VCaP (cell line): ENCODE measurements around the gene ESPNL.

Experiments
- H3K27ac ChIP-seq: fragments of 450-650 bp; 2 replicates; pipeline ENCODE4 v1.5.1; 2017
- TF ChIP-seq, protein P1 (sequence below): fragments of 450-650 bp; conservative IDR thresholded peaks from 2 replicates; pipeline ENCODE4 v1.5.1; 2017; ENCODE audit warnings: mild to moderate bottlenecking, moderate library complexity

Gene ESPNL

DNA sequence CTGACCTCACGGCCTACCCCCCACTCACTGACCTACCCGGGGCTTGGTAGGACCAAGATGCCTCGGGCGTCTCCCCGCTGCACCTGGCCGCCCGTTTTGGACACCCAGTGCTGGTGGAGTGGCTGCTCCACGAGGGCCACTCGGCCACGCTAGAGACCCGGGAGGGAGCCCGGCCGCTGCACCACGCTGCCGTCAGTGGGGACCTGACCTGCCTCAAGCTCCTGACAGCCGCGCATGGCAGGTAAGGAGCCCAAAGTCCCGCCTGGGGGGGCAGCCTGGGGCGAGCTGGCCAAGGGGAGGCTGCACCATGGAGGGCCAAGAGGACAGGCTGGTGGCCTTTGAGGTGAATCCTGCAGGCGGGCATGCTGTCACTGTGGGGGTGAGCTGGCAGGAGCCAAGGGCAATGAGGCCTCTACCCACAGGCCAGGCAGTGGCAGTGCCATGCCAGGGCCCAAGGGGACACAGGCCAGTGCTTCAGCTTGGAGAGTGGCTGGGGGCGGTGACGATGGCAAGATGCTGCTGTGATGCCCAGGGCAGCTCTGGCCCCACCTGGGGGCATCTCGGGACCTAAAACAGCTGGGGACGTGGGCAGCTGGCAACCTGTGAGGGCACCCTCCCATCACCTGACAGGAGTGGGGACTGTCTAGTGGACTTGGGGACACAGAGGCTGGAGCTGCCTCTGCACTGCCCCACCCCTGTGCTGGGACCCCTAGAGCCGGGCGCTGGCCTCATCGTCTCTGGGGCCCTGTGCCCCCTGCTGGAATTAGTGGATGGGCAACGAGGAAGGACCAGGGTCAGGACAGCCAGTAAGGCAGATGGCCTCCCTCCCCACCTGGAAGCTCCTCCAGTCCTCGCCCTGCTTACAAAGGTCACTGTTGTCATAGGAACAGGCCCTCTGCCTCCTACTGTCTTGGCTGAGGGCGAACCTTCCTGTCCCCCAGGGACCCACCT, 2.0 kb downstream of the ESPNL start:
- H3K27ac ChIP-seq, result no peak overlapping the region
- TF ChIP-seq, protein P1, sequence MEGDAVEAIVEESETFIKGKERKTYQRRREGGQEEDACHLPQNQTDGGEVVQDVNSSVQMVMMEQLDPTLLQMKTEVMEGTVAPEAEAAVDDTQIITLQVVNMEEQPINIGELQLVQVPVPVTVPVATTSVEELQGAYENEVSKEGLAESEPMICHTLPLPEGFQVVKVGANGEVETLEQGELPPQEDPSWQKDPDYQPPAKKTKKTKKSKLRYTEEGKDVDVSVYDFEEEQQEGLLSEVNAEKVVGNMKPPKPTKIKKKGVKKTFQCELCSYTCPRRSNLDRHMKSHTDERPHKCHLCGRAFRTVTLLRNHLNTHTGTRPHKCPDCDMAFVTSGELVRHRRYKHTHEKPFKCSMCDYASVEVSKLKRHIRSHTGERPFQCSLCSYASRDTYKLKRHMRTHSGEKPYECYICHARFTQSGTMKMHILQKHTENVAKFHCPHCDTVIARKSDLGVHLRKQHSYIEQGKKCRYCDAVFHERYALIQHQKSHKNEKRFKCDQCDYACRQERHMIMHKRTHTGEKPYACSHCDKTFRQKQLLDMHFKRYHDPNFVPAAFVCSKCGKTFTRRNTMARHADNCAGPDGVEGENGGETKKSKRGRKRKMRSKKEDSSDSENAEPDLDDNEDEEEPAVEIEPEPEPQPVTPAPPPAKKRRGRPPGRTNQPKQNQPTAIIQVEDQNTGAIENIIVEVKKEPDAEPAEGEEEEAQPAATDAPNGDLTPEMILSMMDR, result no peak

DNA sequence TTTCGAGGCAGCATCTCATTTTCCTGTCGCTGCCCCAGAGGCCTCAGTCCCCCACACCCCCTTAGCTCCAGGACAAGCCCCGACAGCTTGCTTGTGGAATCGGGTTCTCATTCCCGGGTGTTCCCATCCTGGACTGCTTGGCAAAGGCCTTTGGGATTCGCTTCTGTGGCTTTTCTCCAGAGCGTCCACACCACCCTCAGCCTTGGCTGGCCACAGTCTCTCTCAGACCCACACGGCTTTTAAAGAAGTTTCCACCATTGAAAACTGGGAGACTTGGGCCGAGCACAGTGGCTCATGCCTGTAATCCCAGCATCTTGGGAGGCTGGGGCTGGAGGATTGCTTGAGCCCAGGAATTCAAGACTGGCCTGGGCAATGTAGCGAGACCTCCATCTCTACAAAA, 2.7 kb downstream of the ESPNL start:
- TF ChIP-seq, protein P1, result no peak
- H3K27ac ChIP-seq, result no peak overlapping the region

DNA sequence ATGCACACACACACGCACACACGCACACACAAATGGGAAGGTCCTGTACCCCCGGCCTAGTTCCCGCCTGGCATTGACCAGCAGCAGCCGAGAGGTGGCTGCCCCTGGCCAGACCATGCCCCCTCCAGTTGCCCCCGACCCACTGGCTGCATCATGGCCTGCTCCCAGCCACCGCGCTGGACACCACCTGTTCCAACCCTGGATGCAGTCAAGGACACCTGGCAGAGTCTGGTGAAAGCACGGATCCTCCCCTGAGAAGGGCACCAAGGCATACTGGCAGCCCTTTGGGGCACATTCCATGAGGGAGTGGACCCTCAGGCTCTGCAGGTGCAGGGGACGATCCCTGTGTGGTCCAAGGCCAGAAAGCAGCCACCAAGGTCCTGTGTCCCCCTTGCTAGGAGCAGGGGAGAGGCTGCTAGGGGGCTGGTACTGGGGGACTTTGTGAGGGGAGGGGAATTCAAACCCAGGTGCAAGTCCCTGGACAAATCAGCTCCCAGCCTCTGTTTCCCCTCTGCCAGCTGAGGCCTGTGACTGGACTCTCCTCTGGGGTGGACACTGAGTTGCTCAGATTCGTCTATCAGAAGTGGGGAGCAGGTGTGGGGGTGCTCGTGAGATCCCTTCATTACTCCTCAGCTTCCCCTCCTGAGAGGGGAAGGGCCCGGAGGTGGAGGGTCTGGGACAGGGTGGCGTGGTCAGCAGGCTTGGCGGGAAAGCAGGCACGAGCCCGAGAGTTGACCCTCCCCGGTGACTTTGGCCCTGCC, 3.5 kb downstream of the ESPNL start:
- H3K27ac ChIP-seq, result no peak overlapping the region
- TF ChIP-seq, protein P1, result no peak

DNA sequence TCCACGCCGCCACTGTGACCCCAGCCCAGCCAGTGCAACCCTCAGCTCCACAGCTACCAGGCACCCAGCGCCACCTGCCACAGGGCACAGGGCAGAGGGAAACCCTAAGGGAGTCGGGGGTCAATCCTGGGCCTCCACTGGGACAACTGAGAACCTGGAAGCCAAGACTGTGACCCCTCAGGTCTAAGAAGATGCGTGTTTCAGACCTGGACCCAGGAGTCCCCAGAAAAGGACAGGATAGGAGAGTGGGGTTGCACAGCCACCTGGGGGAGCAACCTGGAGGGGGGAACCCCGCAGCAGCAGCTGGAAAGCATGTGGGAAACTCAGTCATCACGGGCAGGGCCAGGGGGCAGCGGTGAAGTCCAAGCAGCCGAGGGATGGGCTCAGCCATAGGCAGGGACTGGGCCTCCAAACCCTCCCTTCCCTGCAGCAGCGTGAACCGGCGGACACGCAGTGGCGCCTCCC, 4.1 kb downstream of the ESPNL start:
- no peak overlapping the region for H3K27ac ChIP-seq
- TF ChIP-seq, protein P1, result no peak

DNA sequence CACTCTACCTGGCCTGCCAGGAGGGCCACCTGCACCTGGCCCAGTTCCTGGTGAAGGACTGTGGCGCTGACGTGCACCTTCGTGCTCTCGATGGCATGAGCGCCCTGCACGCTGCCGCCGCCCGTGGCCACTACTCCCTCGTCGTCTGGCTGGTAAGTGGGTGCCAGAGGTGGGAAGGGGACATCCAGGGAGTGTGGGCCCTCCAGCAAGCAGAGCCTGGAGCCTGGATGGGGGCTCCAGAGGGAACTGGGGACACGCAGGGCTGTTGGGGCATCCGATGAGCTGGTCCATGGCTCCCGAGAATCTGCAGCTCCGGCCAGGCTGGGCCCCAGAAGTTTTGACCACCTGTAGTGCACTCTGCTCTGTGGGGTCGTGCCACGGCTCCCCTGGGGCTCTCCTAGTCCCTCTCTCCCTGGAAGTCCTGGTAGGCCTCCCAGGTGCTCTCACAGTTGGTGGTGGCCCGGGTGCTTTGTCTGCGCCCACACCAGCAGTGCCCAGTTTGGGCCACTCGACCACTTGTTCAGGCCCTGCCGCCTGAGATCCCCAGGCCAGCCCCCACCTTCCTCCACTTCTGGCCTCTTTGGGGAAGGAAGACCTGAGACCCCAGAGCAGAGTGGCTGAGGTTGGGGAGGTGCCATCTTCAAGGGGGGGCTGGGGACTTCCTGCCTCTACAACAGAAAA, 4.7 kb downstream of the ESPNL start:
- TF ChIP-seq, protein P1, result no peak
- no peak overlapping the region for H3K27ac ChIP-seq

DNA sequence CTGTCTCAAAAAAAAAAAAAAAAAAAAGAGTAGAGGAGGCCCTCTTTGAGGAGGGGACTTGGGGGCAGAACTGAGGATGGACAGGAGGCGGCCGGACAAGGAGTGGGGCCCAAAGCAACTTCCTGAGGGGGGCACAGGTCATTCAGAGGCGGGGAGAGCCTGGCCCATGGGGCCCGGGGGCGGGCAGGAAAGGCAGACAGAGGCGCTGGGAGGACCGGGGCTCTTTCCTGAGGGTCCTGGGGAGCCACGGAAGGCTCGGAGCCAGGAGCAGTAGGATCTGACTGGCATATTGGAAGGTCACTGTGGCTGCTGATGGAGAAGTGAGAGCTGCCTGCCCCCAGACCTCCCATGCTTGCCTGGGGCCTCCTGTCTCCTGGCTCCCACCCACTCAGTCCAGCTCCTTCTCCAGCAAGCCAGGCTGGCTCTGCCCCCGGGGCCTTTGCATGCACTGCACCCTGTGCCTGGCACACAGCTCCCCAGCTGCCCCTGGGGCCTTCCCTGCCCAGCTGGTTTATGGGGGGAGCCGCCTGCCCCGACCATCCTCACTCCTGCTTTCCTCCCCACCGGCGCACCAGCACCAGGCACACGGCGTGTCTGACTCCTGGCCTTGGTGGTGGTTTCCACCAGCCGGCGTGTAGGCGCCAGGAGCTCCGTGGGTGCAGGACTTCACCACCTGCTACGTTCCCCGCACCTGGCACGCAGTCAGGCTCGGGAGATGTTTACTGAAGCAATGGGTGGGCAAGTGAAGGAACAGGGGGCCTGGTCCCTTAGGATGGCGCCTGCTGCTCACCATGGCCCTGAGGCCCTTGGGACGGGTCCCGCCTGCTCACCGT, 5.6 kb downstream of the ESPNL start:
- TF ChIP-seq, protein P1, result no peak
- H3K27ac ChIP-seq, result peak overlapping the region; percentile 62; the same call in 1 of the 2 replicates
